MM.1S (cell line): ENCODE data around the gene COX18.

Experiments used
- DNase-seq: peaks from one replicate; pipeline ENCODE4 v3.0.0-alpha.2; 2015
- H2AFZ ChIP-seq: fragments of 300-600 bp; sonication (generic); 2 replicates; pipeline ENCODE4 v1.6.0; 2016; ENCODE audit warnings: antibody characterized with exemption, low read length
- H3F3A ChIP-seq: fragments of 300-600 bp; sonication (generic); 2 replicates; pipeline ENCODE4 v1.6.1; 2016; ENCODE audit warnings: mild to moderate bottlenecking, antibody characterized with exemption, low read length, moderate library complexity, mixed read lengths; ENCODE audit not compliant: insufficient read depth
- H3K27ac ChIP-seq: fragments of 300-600 bp; sonication (generic); 2 replicates; pipeline ENCODE4 v1.5.1; 2016; ENCODE audit warnings: mild to moderate bottlenecking, low read length
- H3K27me3 ChIP-seq: fragments of 300-600 bp; sonication (generic); replicated peaks from 2 replicates; pipeline ENCODE4 v1.6.0; 2016; ENCODE audit warnings: low read length; ENCODE audit not compliant: insufficient read depth
- H3K36me3 ChIP-seq: fragments of 300-600 bp; sonication (generic); replicated peaks from 2 replicates; pipeline ENCODE4 v1.6.1; 2016; ENCODE audit warnings: mild to moderate bottlenecking, low read length, mixed read lengths; ENCODE audit not compliant: insufficient read depth
- H3K4me1 ChIP-seq: fragments of 300-600 bp; sonication (generic); 2 replicates; pipeline ENCODE4 v1.6.1; 2016; ENCODE audit warnings: low read length, mixed read lengths
- H3K4me2 ChIP-seq: fragments of 300-600 bp; sonication (generic); 2 replicates; pipeline ENCODE4 v1.6.0; 2016; ENCODE audit warnings: low read depth, low read length
- H3K4me3 ChIP-seq: fragments of 300-600 bp; sonication (generic); 2 replicates; pipeline ENCODE4 v1.5.1; 2016; ENCODE audit warnings: low read length, mixed read lengths
- H3K79me2 ChIP-seq: fragments of 300-600 bp; sonication (generic); 2 replicates; pipeline ENCODE4 v1.6.1; 2016; ENCODE audit warnings: mixed run types, low read length, mixed read lengths
- H3K9ac ChIP-seq: fragments of 300-600 bp; sonication (generic); 2 replicates; pipeline ENCODE4 v1.6.1; 2016; ENCODE audit warnings: low read length, mixed read lengths
- H3K9me2 ChIP-seq: fragments of 300-600 bp; sonication (generic); replicated peaks from 2 replicates; pipeline ENCODE4 v1.6.1; 2016; ENCODE audit warnings: mild to moderate bottlenecking, low read length, mixed read lengths; ENCODE audit not compliant: insufficient read depth
- H3K9me3 ChIP-seq: fragments of 300-600 bp; sonication (generic); replicated peaks from 2 replicates; pipeline ENCODE4 v1.6.1; 2016; ENCODE audit warnings: mild to moderate bottlenecking, low read length, mixed read lengths; ENCODE audit not compliant: insufficient read depth
- H4K20me1 ChIP-seq: fragments of 300-600 bp; sonication (generic); 2 replicates; pipeline ENCODE4 v1.6.1; 2016; ENCODE audit warnings: mild to moderate bottlenecking, low read length, moderate library complexity, mixed read lengths; ENCODE audit not compliant: insufficient read depth
- EZH2 ChIP-seq: fragments of 300-600 bp; sonication (generic); optimal IDR thresholded peaks from 2 replicates; pipeline ENCODE3; 2017; ENCODE audit warnings: low read depth, mild to moderate bottlenecking, antibody characterized with exemption, low read length, mixed read lengths
- EZH2phosphoT487 ChIP-seq: fragments of 300-600 bp; sonication (generic); IDR thresholded peaks from 2 replicates; pipeline ENCODE4 v1.6.1; 2018; ENCODE audit warnings: antibody characterized with exemption, low read length
- TF ChIP-seq, protein P1 (sequence below): fragments of 300-600 bp; sonication (generic); IDR thresholded peaks from 2 replicates; pipeline ENCODE4 v1.5.1; 2016; ENCODE audit warnings: antibody characterized with exemption, low read length, mixed read lengths

The COX18 gene

DNA sequence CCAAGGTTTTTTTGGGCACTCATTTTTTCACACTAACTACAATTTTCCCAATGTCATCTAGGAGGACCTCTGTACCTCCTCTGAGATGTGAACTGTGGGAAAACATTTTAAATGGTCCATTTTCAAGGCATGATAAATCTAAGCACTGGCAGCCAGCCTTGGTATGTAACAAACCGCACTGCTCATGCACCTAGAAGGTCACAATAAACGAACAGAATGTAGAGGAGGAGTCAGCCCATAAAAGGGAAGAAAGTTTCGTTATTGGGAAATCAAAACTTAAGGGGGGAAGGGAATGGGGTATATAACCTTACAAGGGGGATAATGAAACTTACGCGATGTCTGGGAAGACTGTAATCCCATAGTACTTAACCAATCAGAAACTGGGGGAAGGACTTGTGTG, 16.4 kb downstream of the COX18 start:
- Histone ChIP-seq H3K4me3 (no peak overlapping the region), H3K27me3 (no peaks in the 10 kb centered on the region), H3K4me1 (peaks cover 22% of the 10 kb centered on the region), H3K9me2 (no peaks in the 10 kb centered on the region), H3K9me3 (no peaks in the 10 kb centered on the region), H3K27ac (no peak overlapping the region), H3K9ac (no peak overlapping the region), H3K4me2 (no peak overlapping the region), H3F3A (peaks cover 12% of the 10 kb centered on the region), H2AFZ (no peak overlapping the region), H3K79me2 (no peaks in the 10 kb centered on the region), H4K20me1 (no peaks in the 10 kb centered on the region), H3K36me3 (peaks cover 2% of the 10 kb centered on the region; the same call in 1 of the 2 replicates)
- TF ChIP-seq EZH2 (no peak), EZH2phosphoT487 (no peak)
- TF ChIP-seq, protein P1, sequence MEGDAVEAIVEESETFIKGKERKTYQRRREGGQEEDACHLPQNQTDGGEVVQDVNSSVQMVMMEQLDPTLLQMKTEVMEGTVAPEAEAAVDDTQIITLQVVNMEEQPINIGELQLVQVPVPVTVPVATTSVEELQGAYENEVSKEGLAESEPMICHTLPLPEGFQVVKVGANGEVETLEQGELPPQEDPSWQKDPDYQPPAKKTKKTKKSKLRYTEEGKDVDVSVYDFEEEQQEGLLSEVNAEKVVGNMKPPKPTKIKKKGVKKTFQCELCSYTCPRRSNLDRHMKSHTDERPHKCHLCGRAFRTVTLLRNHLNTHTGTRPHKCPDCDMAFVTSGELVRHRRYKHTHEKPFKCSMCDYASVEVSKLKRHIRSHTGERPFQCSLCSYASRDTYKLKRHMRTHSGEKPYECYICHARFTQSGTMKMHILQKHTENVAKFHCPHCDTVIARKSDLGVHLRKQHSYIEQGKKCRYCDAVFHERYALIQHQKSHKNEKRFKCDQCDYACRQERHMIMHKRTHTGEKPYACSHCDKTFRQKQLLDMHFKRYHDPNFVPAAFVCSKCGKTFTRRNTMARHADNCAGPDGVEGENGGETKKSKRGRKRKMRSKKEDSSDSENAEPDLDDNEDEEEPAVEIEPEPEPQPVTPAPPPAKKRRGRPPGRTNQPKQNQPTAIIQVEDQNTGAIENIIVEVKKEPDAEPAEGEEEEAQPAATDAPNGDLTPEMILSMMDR, result no peak
- no peak for DNase-seq

DNA sequence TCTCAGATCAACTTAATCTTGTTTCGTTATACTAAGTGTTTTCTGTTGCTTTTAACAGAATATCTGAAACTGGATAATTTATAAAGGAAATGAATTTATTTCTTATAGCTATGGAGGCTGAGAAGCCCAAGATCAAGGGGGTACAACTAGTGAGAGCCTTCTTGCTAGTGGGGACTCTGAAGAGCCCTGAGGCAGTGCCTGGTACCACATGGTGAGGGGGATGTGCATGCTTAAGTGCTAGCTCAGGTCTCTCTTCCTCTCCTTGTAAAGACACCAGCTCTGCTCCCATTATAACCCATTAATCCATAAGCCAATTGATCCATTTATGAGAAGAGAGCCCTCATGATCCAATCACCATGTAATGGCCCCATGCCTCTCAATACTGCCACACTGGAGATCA, 17.9 kb downstream of the COX18 start:
- H3K9me3 ChIP-seq, result no peaks in the 10 kb centered on the region
- peaks cover 2% of the 10 kb centered on the region; the same call in 1 of the 2 replicates for H3K36me3 ChIP-seq
- DNase-seq, result no peak
- no peak overlapping the region for H3K4me3 ChIP-seq
- H3K9ac ChIP-seq, result no peak overlapping the region
- H3K4me2 ChIP-seq, result no peak overlapping the region
- H3F3A ChIP-seq, result peaks cover 12% of the 10 kb centered on the region
- no peaks in the 10 kb centered on the region for H4K20me1 ChIP-seq
- no peak for TF ChIP-seq EZH2phosphoT487
- TF ChIP-seq EZH2, result no peak
- H3K27ac ChIP-seq, result no peak overlapping the region
- H3K4me1 ChIP-seq, result peaks cover 22% of the 10 kb centered on the region
- no peaks in the 10 kb centered on the region for H3K27me3 ChIP-seq
- H3K79me2 ChIP-seq, result no peaks in the 10 kb centered on the region
- H3K9me2 ChIP-seq, result no peaks in the 10 kb centered on the region
- no peak overlapping the region for H2AFZ ChIP-seq

DNA sequence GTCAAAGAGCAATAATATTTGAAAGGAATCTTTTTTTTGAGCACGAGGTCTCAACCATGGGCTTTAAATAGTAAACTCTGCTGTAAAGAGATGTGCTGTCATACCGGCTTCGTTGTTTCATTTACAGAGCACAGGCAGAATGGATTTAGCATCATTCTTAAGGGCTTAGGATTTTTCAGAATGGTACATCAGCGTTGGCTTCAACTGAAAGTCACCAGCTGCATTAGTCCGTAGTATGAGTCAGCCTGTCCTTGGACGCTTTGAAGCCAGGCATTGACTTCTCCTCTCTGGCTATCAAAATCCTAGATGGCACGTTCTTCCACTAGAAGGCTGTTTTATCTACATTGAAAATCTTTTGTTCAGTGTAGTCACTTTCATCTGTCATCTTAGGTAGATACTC, 23.6 kb downstream of the COX18 start:
- no peak for DNase-seq
- no peaks in the 10 kb centered on the region for H3K79me2 ChIP-seq
- H3K9ac ChIP-seq, result no peak overlapping the region
- no peaks in the 10 kb centered on the region for H3F3A ChIP-seq
- H3K27me3 ChIP-seq, result no peaks in the 10 kb centered on the region
- no peaks in the 10 kb centered on the region for H3K9me3 ChIP-seq
- H3K36me3 ChIP-seq, result no peaks in the 10 kb centered on the region
- H4K20me1 ChIP-seq, result no peaks in the 10 kb centered on the region
- H3K4me3 ChIP-seq, result no peak overlapping the region
- TF ChIP-seq, protein P1, result no peak
- TF ChIP-seq EZH2phosphoT487, result no peak
- no peak for TF ChIP-seq EZH2
- H2AFZ ChIP-seq, result no peak overlapping the region
- no peaks in the 10 kb centered on the region for H3K9me2 ChIP-seq
- H3K4me2 ChIP-seq, result no peak overlapping the region
- H3K4me1 ChIP-seq, result no peaks in the 10 kb centered on the region
- no peak overlapping the region for H3K27ac ChIP-seq

DNA sequence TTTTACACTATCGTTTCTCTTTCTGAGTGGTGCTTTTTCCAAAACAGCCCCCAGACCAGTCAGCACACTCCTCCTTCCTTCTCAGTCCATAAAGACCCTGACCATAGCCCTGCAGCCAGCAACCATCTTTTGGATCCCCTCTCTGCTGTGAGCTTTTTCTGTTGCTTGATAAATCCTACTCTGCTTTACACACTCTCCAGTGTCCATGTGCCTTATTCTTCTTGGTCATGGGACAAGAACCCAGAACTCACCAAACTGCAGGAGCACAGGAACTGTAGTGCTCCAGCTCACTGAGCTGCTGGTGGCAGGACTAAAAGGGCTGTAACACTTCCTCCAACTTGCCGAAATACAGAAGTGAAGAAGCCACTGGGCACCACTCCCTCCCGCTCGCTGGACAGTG, 32.5 kb downstream of the COX18 start:
- Histone ChIP-seq H3K27ac (no peak overlapping the region), H3F3A (no peaks in the 10 kb centered on the region), H3K4me1 (no peaks in the 10 kb centered on the region)

More for the DNA sequence above, 32.5 kb downstream of the COX18 start:
- no peaks in the 10 kb centered on the region for H4K20me1 ChIP-seq
- H3K79me2 ChIP-seq, result no peaks in the 10 kb centered on the region
- no peaks in the 10 kb centered on the region for H3K9me2 ChIP-seq
- no peak overlapping the region for H3K9ac ChIP-seq
- TF ChIP-seq EZH2 (no peak), EZH2phosphoT487 (no peak)
- TF ChIP-seq, protein P1, result no peak
- H3K36me3 ChIP-seq, result no peaks in the 10 kb centered on the region
- no peaks in the 10 kb centered on the region for H3K9me3 ChIP-seq
- no peak overlapping the region for H3K4me3 ChIP-seq
- DNase-seq, result no peak
- no peaks in the 10 kb centered on the region for H3K27me3 ChIP-seq
- no peak overlapping the region for H2AFZ ChIP-seq
- no peak overlapping the region for H3K4me2 ChIP-seq
